Central memory CD8-positive, alpha-beta T cell (primary cell): ENCODE results near the gene SNX2.
"Not testable (repeated sequence)": the region's sequence is repeated elsewhere in the genome, so short reads cannot be mapped to it uniquely, and the experiment has no call there.

Source experiments
- ATAC-seq: fragments of 150-1000 bp; cut with Tn5 transposase; replicated peaks from 2 replicates; pipeline ENCODE4 v1.10.0; 2022; ENCODE audit warnings: mild to moderate bottlenecking, moderate FRiP score, moderate number of reproducible peaks; ENCODE audit not compliant: poor library complexity, severe bottlenecking; ENCODE audit errors: extremely low read depth
- DNase-seq, 2 donors: peaks; one replicate each; pipeline ENCODE4 v3.0.0; 2021; ENCODE audit warnings: low spot score in 2 of 2
- H3K27ac Mint-ChIP-seq: one replicate; pipeline ENCODE4 v1.8.0; 2022; ENCODE audit warnings: low read depth, mild to moderate bottlenecking, moderate library complexity, mixed read lengths
- H3K27me3 Mint-ChIP-seq: one replicate; pipeline ENCODE4 v1.8.0; 2022; ENCODE audit warnings: mixed read lengths
- H3K36me3 Mint-ChIP-seq: one replicate; pipeline ENCODE4 v1.8.0; 2022; ENCODE audit warnings: mild to moderate bottlenecking, moderate library complexity, mixed read lengths; ENCODE audit not compliant: insufficient read depth
- H3K4me1 Mint-ChIP-seq: one replicate; pipeline ENCODE4 v1.8.0; 2022; ENCODE audit warnings: mixed read lengths
- H3K4me3 Mint-ChIP-seq: one replicate; pipeline ENCODE4 v1.8.0; 2022; ENCODE audit warnings: mild to moderate bottlenecking, moderate library complexity, mixed read lengths
- H3K9me3 Mint-ChIP-seq: one replicate; pipeline ENCODE4 v1.8.0; 2022; ENCODE audit warnings: mixed read lengths

The SNX2 gene

GRCh38 chr5:122849771-122850170 lies 74.9 kb downstream of the SNX2 start:
- Mint-ChIP-seq H3K4me1 (peaks cover 24% of the 10 kb centered on the region), H3K36me3 (peaks cover 5% of the 10 kb centered on the region), H3K27me3 (no peaks in the 10 kb centered on the region), H3K27ac (peak overlapping the region; percentile 3), H3K9me3 (no peaks in the 10 kb centered on the region), H3K4me3 (no peak overlapping the region)
- DNase-seq (no peak), ATAC-seq (no peak)

GRCh38 chr5:122857538-122857937 lies 82.7 kb downstream of the SNX2 start:
- not testable (repeated sequence) for H3K27ac Mint-ChIP-seq, DNase-seq, H3K4me1 Mint-ChIP-seq, ATAC-seq, H3K27me3 Mint-ChIP-seq, H3K4me3 Mint-ChIP-seq, H3K36me3 Mint-ChIP-seq, H3K9me3 Mint-ChIP-seq

GRCh38 chr5:122858451-122858850 lies 83.6 kb downstream of the SNX2 start:
- Mint-ChIP-seq H3K27ac (no peak overlapping the region), H3K27me3 (no peaks in the 10 kb centered on the region), H3K9me3 (no peaks in the 10 kb centered on the region), H3K36me3 (peaks cover 2% of the 10 kb centered on the region), H3K4me3 (no peak overlapping the region), H3K4me1 (peaks cover 6% of the 10 kb centered on the region)
- no peak for ATAC-seq
- DNase-seq: no peak

GRCh38 chr5:122863240-122863639 lies 88.4 kb downstream of the SNX2 start:
- no peaks in the 10 kb centered on the region for H3K27me3 Mint-ChIP-seq
- H3K4me3 Mint-ChIP-seq: no peak overlapping the region
- H3K27ac Mint-ChIP-seq: no peak overlapping the region
- DNase-seq: no peak
- H3K4me1 Mint-ChIP-seq: peaks cover 17% of the 10 kb centered on the region
- H3K9me3 Mint-ChIP-seq: no peaks in the 10 kb centered on the region
- H3K36me3 Mint-ChIP-seq: peaks cover 3% of the 10 kb centered on the region
- no peak for ATAC-seq

- Mint-ChIP-seq H3K4me1 (peaks cover 17% of the 10 kb centered on the region), H3K4me3 (no peak overlapping the region), H3K27ac (no peak overlapping the region), H3K27me3 (no peaks in the 10 kb centered on the region), H3K9me3 (no peaks in the 10 kb centered on the region), H3K36me3 (peaks cover 3% of the 10 kb centered on the region)
- ATAC-seq (no peak), DNase-seq (no peak)
These were observed 88.8 kb downstream of the SNX2 start for GRCh38 chr5:122863721-122864120.

- H3K27ac Mint-ChIP-seq: no peak overlapping the region
- peaks cover 3% of the 10 kb centered on the region for H3K36me3 Mint-ChIP-seq
- H3K4me3 Mint-ChIP-seq: no peak overlapping the region
- peaks cover 17% of the 10 kb centered on the region for H3K4me1 Mint-ChIP-seq
- H3K27me3 Mint-ChIP-seq: no peaks in the 10 kb centered on the region
- ATAC-seq (no peak), DNase-seq (no peak)
- no peaks in the 10 kb centered on the region for H3K9me3 Mint-ChIP-seq
These were observed 89.5 kb downstream of the SNX2 start for GRCh38 chr5:122864400-122864799.

- Mint-ChIP-seq H3K36me3 (peaks cover 3% of the 10 kb centered on the region), H3K4me1 (peaks cover 17% of the 10 kb centered on the region), H3K4me3 (no peak overlapping the region), H3K27me3 (no peaks in the 10 kb centered on the region), H3K27ac (no peak overlapping the region), H3K9me3 (no peaks in the 10 kb centered on the region)
- ATAC-seq (no peak), DNase-seq (no peak)
These were observed 90.0 kb downstream of the SNX2 start for GRCh38 chr5:122864842-122865241.

- no peak for DNase-seq
- Mint-ChIP-seq H3K27me3 (no peaks in the 10 kb centered on the region), H3K4me3 (no peak overlapping the region), H3K36me3 (peaks cover 3% of the 10 kb centered on the region), H3K4me1 (peaks cover 12% of the 10 kb centered on the region), H3K9me3 (no peaks in the 10 kb centered on the region), H3K27ac (no peak overlapping the region)
- ATAC-seq: no peak
These were observed 95.5 kb downstream of the SNX2 start for GRCh38 chr5:122870219-122870856.

- H3K9me3 Mint-ChIP-seq: no peaks in the 10 kb centered on the region
- no peak overlapping the region for H3K4me3 Mint-ChIP-seq
- H3K27me3 Mint-ChIP-seq: no peaks in the 10 kb centered on the region
- peaks cover 15% of the 10 kb centered on the region for H3K4me1 Mint-ChIP-seq
- DNase-seq: no peak
- peaks cover 2% of the 10 kb centered on the region for H3K36me3 Mint-ChIP-seq
- H3K27ac Mint-ChIP-seq: no peak overlapping the region
- no peak for ATAC-seq
These were observed 96.8 kb downstream of the SNX2 start for GRCh38 chr5:122871661-122872060.

- H3K27ac Mint-ChIP-seq: peak overlapping the region; percentile 61
- H3K4me1 Mint-ChIP-seq: peaks cover 26% of the 10 kb centered on the region
- H3K4me3 Mint-ChIP-seq: no peak overlapping the region
- DNase-seq: no peak
- H3K27me3 Mint-ChIP-seq: no peaks in the 10 kb centered on the region
- ATAC-seq: no peak
- no peaks in the 10 kb centered on the region for H3K9me3 Mint-ChIP-seq
- no peaks in the 10 kb centered on the region for H3K36me3 Mint-ChIP-seq
These were observed 99.4 kb downstream of the SNX2 start for GRCh38 chr5:122874179-122874875.

- Mint-ChIP-seq H3K9me3 (no peaks in the 10 kb centered on the region), H3K4me3 (no peak overlapping the region), H3K36me3 (no peaks in the 10 kb centered on the region), H3K27me3 (no peaks in the 10 kb centered on the region), H3K27ac (no peak overlapping the region), H3K4me1 (peaks cover 20% of the 10 kb centered on the region)
- no peak for DNase-seq
- no peak for ATAC-seq
These were observed 102.6 kb downstream of the SNX2 start for GRCh38 chr5:122877518-122877917.

GRCh38 chr5:122879076-122879475 lies 104.2 kb downstream of the SNX2 start:
- H3K36me3 Mint-ChIP-seq: no peaks in the 10 kb centered on the region
- DNase-seq (no peak), ATAC-seq (no peak)
- H3K27ac Mint-ChIP-seq: no peak overlapping the region
- no peaks in the 10 kb centered on the region for H3K27me3 Mint-ChIP-seq
- no peak overlapping the region for H3K4me3 Mint-ChIP-seq
- no peaks in the 10 kb centered on the region for H3K9me3 Mint-ChIP-seq
- H3K4me1 Mint-ChIP-seq: peaks cover 20% of the 10 kb centered on the region
